GM23248 (cell line): ENCODE measurements around the gene BRD1. TPM values are rescaled to one million over a fixed set of nuclear protein-coding genes. Genes with fewer than 3 reads are reported as not detected.

Experiments
- DNase-seq: peaks from one replicate; pipeline ENCODE4 v3.0.0-alpha.2; 2015
- H2AFZ ChIP-seq: fragments of 200-600 bp; sonication (generic); 2 replicates; pipeline ENCODE4 v1.6.1; 2016; ENCODE audit warnings: antibody characterized with exemption
- H3F3A ChIP-seq: fragments of 200-600 bp; sonication (generic); 2 replicates; pipeline ENCODE4 v1.6.1; 2016; ENCODE audit warnings: mild to moderate bottlenecking, antibody characterized with exemption, mixed run types; ENCODE audit not compliant: insufficient read depth
- H3K27ac ChIP-seq: fragments of 200-600 bp; sonication (generic); 2 replicates; pipeline ENCODE4 v1.5.1; 2016; ENCODE audit warnings: mild to moderate bottlenecking
- H3K27me3 ChIP-seq: fragments of 200-600 bp; sonication (generic); replicated peaks from 2 replicates; pipeline ENCODE4 v1.6.1; 2016; ENCODE audit warnings: mild to moderate bottlenecking; ENCODE audit not compliant: insufficient read depth
- H3K36me3 ChIP-seq: fragments of 200-600 bp; sonication (generic); 2 replicates; pipeline ENCODE4 v1.6.1; 2016; ENCODE audit warnings: low read depth, mild to moderate bottlenecking
- H3K4me1 ChIP-seq: fragments of 200-600 bp; sonication (generic); 2 replicates; pipeline ENCODE4 v1.6.1; 2016; ENCODE audit warnings: mild to moderate bottlenecking; ENCODE audit not compliant: insufficient read depth
- H3K4me2 ChIP-seq: fragments of 200-600 bp; sonication (generic); one replicate; pipeline ENCODE4 v1.6.1; 2016; ENCODE audit warnings: mild to moderate bottlenecking; ENCODE audit not compliant: unreplicated experiment
- H3K4me3 ChIP-seq: fragments of 200-600 bp; sonication (generic); 2 replicates; pipeline ENCODE4 v1.5.1; 2016; ENCODE audit warnings: mild to moderate bottlenecking
- H3K79me2 ChIP-seq: fragments of 200-600 bp; sonication (generic); 2 replicates; pipeline ENCODE4 v1.6.1; 2016; ENCODE audit warnings: mild to moderate bottlenecking; ENCODE audit not compliant: insufficient read depth
- H3K9ac ChIP-seq: fragments of 200-600 bp; sonication (generic); 2 replicates; pipeline ENCODE4 v1.6.1; 2016; ENCODE audit warnings: mild to moderate bottlenecking
- H3K9me2 ChIP-seq: fragments of 200-600 bp; sonication (generic); 2 replicates; pipeline ENCODE4 v1.6.1; 2016; ENCODE audit warnings: mixed run types, mild to moderate bottlenecking, moderate library complexity; ENCODE audit not compliant: insufficient read depth
- H3K9me3 ChIP-seq: fragments of 200-600 bp; sonication (generic); one replicate; pipeline ENCODE4 v1.6.1; 2017; ENCODE audit warnings: low read depth
- H4K20me1 ChIP-seq: fragments of 200-600 bp; sonication (generic); 2 replicates; pipeline ENCODE4 v1.6.0; 2016; ENCODE audit not compliant: insufficient read depth
- EZH2 ChIP-seq: fragments of 200-600 bp; sonication (generic); IDR thresholded peaks from 2 replicates; pipeline ENCODE4 v1.6.1; 2018; ENCODE audit warnings: antibody characterized with exemption, mild to moderate bottlenecking; ENCODE audit not compliant: insufficient read depth, poor library complexity, severe bottlenecking
- EZH2phosphoT487 ChIP-seq: fragments of 200-600 bp; sonication (generic); IDR thresholded peaks from 2 replicates; pipeline ENCODE4 v1.6.1; 2018; ENCODE audit warnings: antibody characterized with exemption, moderate library complexity, mild to moderate bottlenecking, low read depth; ENCODE audit not compliant: insufficient read depth
- WGBS, 2 experiments: methylation state at CpG; one replicate each; pipeline ENCODE4 v1.1.6; 2015 to 2017; ENCODE audit warnings: low lambda C conversion rate in 2 of 2, low coverage in 1 of 2; ENCODE audit errors: missing lambda C conversion rate in 2 of 2; 5-methylcytosine and 5-hydroxymethylcytosine counted together
- in situ Hi-C: fragments of 300-500 bp; cut with MboI; formaldehyde crosslinking; loops from 2 replicates; pipeline ENCODE4 v1.15.0; 2020
- polyA plus RNA-seq: library from polyadenylated mRNA; unstranded; fragments of >200 nt; fragmentation: Nextera tagmentation; extraction: Ambion mirVana; gene quantifications from 2 replicates; pipeline ENCODE4 v1.2.1, GENCODE V29; 2016
- total RNA-seq: library from RNA; depleted of rRNA; stranded (reverse); fragments of >200 nt; shearing (Covaris generic); gene quantifications from 2 replicates; pipeline ENCODE4 v1.2.3, GENCODE V29; 2014

Gene BRD1
- total and polyA plus RNA-seq, 2 experiments from 2014 or later = 4.5 to 23.1 TPM

DNA sequence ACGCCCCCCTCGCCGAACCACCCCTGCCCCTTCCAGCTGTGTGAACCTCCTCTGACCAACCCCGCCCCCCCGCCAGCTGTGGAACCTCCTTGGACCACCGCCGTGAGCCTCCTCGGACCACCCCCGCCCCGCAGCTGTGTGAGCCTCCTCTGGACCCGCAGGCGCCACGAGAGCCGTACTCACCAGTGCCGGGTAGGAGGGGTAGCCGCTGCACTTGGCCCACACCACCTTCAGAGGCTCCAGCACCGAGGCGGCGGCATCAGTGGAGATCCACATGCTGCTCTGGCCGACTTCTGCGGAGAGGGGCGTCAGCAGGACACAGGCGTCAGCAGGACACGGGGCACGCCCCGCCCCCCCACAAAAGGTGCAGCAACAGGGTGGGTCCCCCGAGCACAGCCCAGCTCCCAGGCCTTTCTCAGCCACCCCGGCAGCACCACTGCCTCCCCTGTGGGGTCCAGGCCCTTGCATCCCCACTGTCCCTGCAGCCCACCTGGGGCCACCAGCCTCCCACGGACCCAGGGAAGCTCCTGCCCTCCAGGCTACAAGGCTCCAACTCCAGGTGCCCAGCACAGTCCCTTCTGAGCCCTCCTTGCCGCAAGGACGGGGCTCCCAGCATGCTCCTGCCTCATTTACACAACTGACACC is 51.7 kb downstream of the BRD1 start:
- peaks cover 49% of the 10 kb centered on the region for H3K79me2 ChIP-seq
- H3K36me3 ChIP-seq = peaks cover 19% of the 10 kb centered on the region
- no peaks in the 10 kb centered on the region for H3F3A ChIP-seq
- DNase-seq = no peak
- 92 to 94% methylated on average over 25 to 27 of the region's 31 CpGs for WGBS, 2 experiments
- no peak overlapping the region for H3K9ac ChIP-seq
- H4K20me1 ChIP-seq = no peaks in the 10 kb centered on the region
- no peak for TF ChIP-seq EZH2
- TF ChIP-seq EZH2phosphoT487 = no peak
- no peak overlapping the region for H3K4me2 ChIP-seq
- H2AFZ ChIP-seq = no peak overlapping the region
- no peak overlapping the region for H3K4me3 ChIP-seq
- in situ Hi-C loops = no loop called here
- no peaks in the 10 kb centered on the region for H3K9me3 ChIP-seq
- no peaks in the 10 kb centered on the region for H3K27me3 ChIP-seq
- no peak overlapping the region for H3K27ac ChIP-seq
- H3K9me2 ChIP-seq = no peaks in the 10 kb centered on the region
- H3K4me1 ChIP-seq = no peaks in the 10 kb centered on the region

DNA sequence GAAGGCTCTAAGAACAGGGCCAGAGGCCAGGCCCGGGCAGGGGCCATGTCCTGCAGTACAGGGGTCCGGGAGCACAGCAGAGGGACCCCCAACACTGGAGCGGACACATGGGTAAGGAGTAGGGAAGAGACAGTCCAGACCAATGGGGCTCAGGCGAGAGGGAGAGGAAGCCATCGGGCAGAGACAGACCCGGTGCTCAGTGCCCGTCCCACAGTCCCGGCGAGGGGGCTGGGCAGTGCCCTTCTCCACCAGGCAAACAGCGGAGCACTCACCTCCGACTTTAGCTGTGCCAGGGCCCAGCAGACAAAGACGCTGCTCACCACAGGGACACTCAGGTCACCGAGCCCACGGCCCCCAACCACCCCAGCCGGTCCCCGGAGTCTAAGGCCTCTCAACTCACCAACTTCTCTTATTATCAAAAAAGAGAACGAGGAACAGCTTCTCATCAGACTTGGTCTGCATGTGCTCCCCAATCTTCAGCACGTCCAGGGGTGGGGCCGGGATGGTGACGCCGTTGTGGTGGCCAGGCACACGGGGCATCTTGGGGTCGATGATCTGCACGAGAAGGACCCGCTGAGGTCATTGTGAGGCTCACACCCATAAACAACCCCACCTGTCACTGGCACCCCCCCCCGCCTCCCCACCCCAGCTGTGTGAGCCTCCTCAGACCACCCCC is 52.3 kb downstream of the BRD1 start:
- no peak overlapping the region for H3K9ac ChIP-seq
- no peak for TF ChIP-seq EZH2phosphoT487
- TF ChIP-seq EZH2 = no peak
- in situ Hi-C loops = no loop called here
- H3K9me2 ChIP-seq = no peaks in the 10 kb centered on the region
- no peak overlapping the region for H3K27ac ChIP-seq
- 93 to 94% methylated on average over 16 to 25 of the region's 26 CpGs for WGBS, 2 experiments
- H3K4me3 ChIP-seq = no peak overlapping the region
- H3F3A ChIP-seq = no peaks in the 10 kb centered on the region
- no peaks in the 10 kb centered on the region for H3K27me3 ChIP-seq
- H2AFZ ChIP-seq = no peak overlapping the region
- no peaks in the 10 kb centered on the region for H3K9me3 ChIP-seq
- H3K4me1 ChIP-seq = no peaks in the 10 kb centered on the region
- H3K36me3 ChIP-seq = peaks cover 19% of the 10 kb centered on the region
- DNase-seq = no peak
- no peaks in the 10 kb centered on the region for H4K20me1 ChIP-seq
- peaks cover 42% of the 10 kb centered on the region for H3K79me2 ChIP-seq
- H3K4me2 ChIP-seq = no peak overlapping the region

DNA sequence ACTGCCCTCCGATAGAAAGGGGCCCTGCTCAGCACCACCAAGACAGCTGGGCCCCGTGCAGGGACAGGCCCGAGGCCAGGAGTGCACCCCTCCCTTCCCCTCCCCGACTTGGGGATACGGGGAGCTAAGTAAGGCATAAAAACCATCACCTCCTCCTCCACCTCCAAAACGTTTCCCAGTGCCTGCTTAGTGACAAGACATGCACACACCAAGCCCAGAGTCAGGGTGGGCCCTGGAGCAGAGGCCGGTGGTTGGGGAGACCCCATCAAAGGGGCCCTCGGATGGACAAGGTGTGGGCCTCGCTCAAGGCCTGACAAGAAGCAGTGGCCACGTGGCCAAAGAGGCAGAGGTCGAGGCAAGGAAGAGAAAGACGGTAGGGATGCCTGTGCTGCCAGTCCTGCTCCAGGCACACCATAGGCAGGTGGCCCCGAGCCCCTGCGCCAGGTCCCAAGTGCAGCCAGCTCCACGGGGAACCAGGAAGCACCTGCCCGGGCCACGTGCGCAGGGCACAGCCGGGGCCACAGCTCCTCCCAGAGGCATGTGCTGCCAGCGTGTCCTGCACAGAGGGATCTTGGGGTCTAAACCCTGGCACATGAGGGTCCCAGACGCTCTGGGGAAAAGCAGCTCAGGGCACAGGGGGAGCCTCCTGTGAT is 53.0 kb downstream of the BRD1 start:
- no peak for DNase-seq
- Histone ChIP-seq H3K36me3 (peaks cover 19% of the 10 kb centered on the region), H3K79me2 (peaks cover 35% of the 10 kb centered on the region), H3K9me3 (no peaks in the 10 kb centered on the region), H3K4me1 (no peaks in the 10 kb centered on the region), H3K9me2 (no peaks in the 10 kb centered on the region), H3K9ac (no peak overlapping the region), H3K27ac (no peak overlapping the region), H3K4me2 (no peak overlapping the region), H3F3A (no peaks in the 10 kb centered on the region), H4K20me1 (no peaks in the 10 kb centered on the region), H2AFZ (no peak overlapping the region), H3K27me3 (no peaks in the 10 kb centered on the region), H3K4me3 (no peak overlapping the region)
- in situ Hi-C loops = no loop called here
- 84% methylated on average over 21 of the region's 21 CpGs for WGBS, 2 experiments
- no peak for TF ChIP-seq EZH2phosphoT487
- TF ChIP-seq EZH2 = no peak

DNA sequence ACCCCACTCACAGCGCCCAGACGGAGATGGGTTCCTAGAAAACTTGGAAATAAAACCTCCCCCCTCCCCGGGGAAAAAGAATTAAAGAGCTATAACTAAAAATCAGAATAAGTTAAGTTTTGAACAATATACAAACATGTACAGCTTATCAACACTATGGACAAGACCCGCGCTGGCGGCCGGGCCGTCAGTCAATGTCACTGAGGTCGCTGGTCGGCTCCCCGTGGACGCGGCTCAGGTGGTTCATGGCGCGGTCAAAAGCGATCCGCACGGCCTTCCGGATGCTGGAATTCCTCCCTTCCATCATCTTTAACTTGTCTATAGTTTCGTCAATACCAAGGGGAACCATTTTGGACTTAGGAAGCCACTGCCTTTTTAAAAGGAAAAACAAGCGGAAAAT is 53.6 kb downstream of the BRD1 start:
- in situ Hi-C loops = no loop called here
- no peaks in the 10 kb centered on the region for H3K9me3 ChIP-seq
- no peak overlapping the region for H3K9ac ChIP-seq
- WGBS, 2 experiments = 91 to 93% methylated on average over 21 of the region's 21 CpGs
- no peak overlapping the region for H3K4me3 ChIP-seq
- no peaks in the 10 kb centered on the region for H4K20me1 ChIP-seq
- DNase-seq = no peak
- peaks cover 29% of the 10 kb centered on the region for H3K79me2 ChIP-seq
- no peaks in the 10 kb centered on the region for H3K4me1 ChIP-seq
- no peaks in the 10 kb centered on the region for H3K27me3 ChIP-seq
- no peak overlapping the region for H2AFZ ChIP-seq
- H3F3A ChIP-seq = no peaks in the 10 kb centered on the region
- H3K36me3 ChIP-seq = peaks cover 19% of the 10 kb centered on the region
- TF ChIP-seq EZH2 = no peak
- no peak for TF ChIP-seq EZH2phosphoT487
- no peak overlapping the region for H3K27ac ChIP-seq
- H3K4me2 ChIP-seq = no peak overlapping the region
- H3K9me2 ChIP-seq = no peaks in the 10 kb centered on the region
